GM19455 (cell line): ENCODE measurements around the gene PLAAT5.
"Not testable (repeated sequence)": the region's sequence is repeated elsewhere in the genome, so short reads cannot be mapped to it uniquely, and the experiment has no call there.

ENCODE experiments used
- ATAC-seq: cut with Tn5 transposase; IDR thresholded peaks from one replicate; pipeline ENCODE4 v1.9.1; 2021; ENCODE audit not compliant: unreplicated experiment

PLAAT5 gene

GRCh38 chr11:63490551-63491239 lies at the start of gene PLAAT5:
Gene PLAAT5 (minus strand): TSS chr11:63491167. CDS start chr11:63491034, 133 bp downstream.
- no peak for ATAC-seq

GRCh38 chr11:63537293-63538101 lies 46.5 kb upstream of the PLAAT5 start:
- ATAC-seq = no peak

GRCh38 chr11:63536669-63537292 lies 45.8 kb upstream of the PLAAT5 start, which contains the start of gene PLAAT4:
Gene PLAAT4 (plus strand): TSS chr11:63536808. CDS start chr11:63536869, 61 bp downstream.
- ATAC-seq = no peak

- ATAC-seq = no peak
Measured at GRCh38 chr11:63535734-63536133, 44.8 kb upstream of the PLAAT5 start.

- no peak for ATAC-seq
Measured at GRCh38 chr11:63534895-63535461, 44.0 kb upstream of the PLAAT5 start.

GRCh38 chr11:63534076-63534475 lies 43.1 kb upstream of the PLAAT5 start:
- ATAC-seq = no peak

- no peak for ATAC-seq
Measured at GRCh38 chr11:63532799-63533475, 42.0 kb upstream of the PLAAT5 start.

GRCh38 chr11:63532117-63532516 lies 41.1 kb upstream of the PLAAT5 start:
- ATAC-seq = no peak

- ATAC-seq = peak; percentile 65
Measured at GRCh38 chr11:63531074-63531792, 40.3 kb upstream of the PLAAT5 start.

GRCh38 chr11:63530021-63530420 lies 39.1 kb upstream of the PLAAT5 start:
- ATAC-seq = no peak

- not testable (repeated sequence) for ATAC-seq
Measured at GRCh38 chr11:63529373-63529772, 38.4 kb upstream of the PLAAT5 start.

GRCh38 chr11:63528729-63529278 lies 37.8 kb upstream of the PLAAT5 start:
- not testable (repeated sequence) for ATAC-seq

GRCh38 chr11:63528156-63528555 lies 37.2 kb upstream of the PLAAT5 start:
- ATAC-seq = not testable (repeated sequence)

GRCh38 chr11:63527667-63528066 lies 36.7 kb upstream of the PLAAT5 start:
- no peak for ATAC-seq

GRCh38 chr11:63523151-63523550 lies 32.2 kb upstream of the PLAAT5 start:
- ATAC-seq = no peak

- ATAC-seq = no peak
Measured at GRCh38 chr11:63521896-63522295, 30.9 kb upstream of the PLAAT5 start.

GRCh38 chr11:63520606-63521170 lies 29.7 kb upstream of the PLAAT5 start:
- no peak for ATAC-seq

- ATAC-seq = no peak
Measured at GRCh38 chr11:63518548-63518947, 27.6 kb upstream of the PLAAT5 start.

GRCh38 chr11:63517156-63517555 lies 26.2 kb upstream of the PLAAT5 start:
- no peak for ATAC-seq
